HCT116 (cell line): ENCODE measurements around the gene CDK5RAP1. TPM values are rescaled to one million over a fixed set of nuclear protein-coding genes. Genes with fewer than 3 reads are reported as not detected.

Experiments
- ATAC-seq: fragments of 200-7000 bp; cut with Tn5 transposase; 2 replicates; pipeline ENCODE4 v1.9.1; 2020; ENCODE audit warnings: mild to moderate bottlenecking, moderate library complexity
- BruUV-seq: library from RNA; stranded (reverse); fragments of 400-500 nt; replicated peaks from 2 replicates; lab custom pipeline; 2021; lab: Mats Ljungman, UMichigan
- CTCF ChIA-PET: fragments of 300-600 bp; sonication (Branson Sonifier 250); formaldehyde crosslinking; loops from one replicate; lab custom pipeline; 2021; ENCODE audit warnings: antibody characterized with exemption; lab: Charles Lee
- POLR2A ChIA-PET: fragments of 300-600, 350-600 bp; sonication (Branson Sonifier 250); formaldehyde crosslinking; loops from one replicate; lab custom pipeline; 2021; ENCODE audit warnings: antibody characterized with exemption; lab: Charles Lee
- RAD21 ChIA-PET, 2 experiments: fragments of 300-600 bp; sonication (Branson Sonifier 250); formaldehyde crosslinking; loops; one replicate each; lab custom pipeline; 2023; ENCODE audit warnings: low total read pairs in 2 of 2; ENCODE audit not compliant: uncharacterized antibody in 2 of 2, unreplicated experiment in 2 of 2, low non-redundant PET in 1 of 2; lab: Charles Lee
- DNase-seq: peaks from one replicate; pipeline ENCODE4 v3.0.0-alpha.2; 2010; ENCODE audit warnings: low read depth, low spot score
- H2AFZ ChIP-seq: fragments of 200-600 bp; shearing (Covaris generic), sonication (generic); 2 replicates; pipeline ENCODE4 v1.6.1; 2017; ENCODE audit warnings: low read depth, mixed run types, mixed read lengths, antibody characterized with exemption, low read length; ENCODE audit not compliant: poor library complexity, severe bottlenecking
- H3K27ac ChIP-seq: 2 replicates; pipeline ENCODE4 v1.5.1; 2012; ENCODE audit warnings: low read depth, low read length
- H3K27me3 ChIP-seq: fragments of 200-600 bp; sonication (generic); 2 replicates; pipeline ENCODE4 v1.6.1; 2016; ENCODE audit warnings: mixed run types, low read length, mixed read lengths; ENCODE audit not compliant: insufficient read depth
- H3K36me3 ChIP-seq, 2 experiments: fragments of 200-500 bp in 1 of 2; fragments of 200-600 bp in 1 of 2; sonication (Bioruptor generic) in 1 of 2; sonication (generic) in 1 of 2; 2 replicates each; pipeline versions ENCODE4 v1.5.1 to v1.6.1; 2014 to 2016; ENCODE audit warnings: low read length in 2 of 2, inconsistent platforms in 1 of 2, mixed read lengths in 1 of 2, mixed run types in 1 of 2; ENCODE audit not compliant: insufficient read depth in 2 of 2, control insufficient read depth in 1 of 2
- H3K4me1 ChIP-seq, 2 experiments: fragments of 200-600 bp in 1 of 2; sonication (generic) in 1 of 2; 2 replicates each; pipeline versions ENCODE4 v1.5.1 to v1.6.1; 2012 to 2017; ENCODE audit warnings: low read length in 2 of 2, inconsistent platforms in 1 of 2, mild to moderate bottlenecking in 1 of 2, mixed read lengths in 1 of 2, mixed run types in 1 of 2, moderate library complexity in 1 of 2; ENCODE audit not compliant: insufficient read depth in 2 of 2, control insufficient read depth in 1 of 2
- H3K4me2 ChIP-seq: fragments of 200-600 bp; sonication (generic); 2 replicates; pipeline ENCODE4 v1.6.1; 2017; ENCODE audit warnings: mixed run types, low read length, mixed read lengths
- H3K4me3 ChIP-seq, 2 experiments: fragments of 200-600 bp in 1 of 2; sonication (generic) in 1 of 2; replicated peaks in 1 of 2; 2 replicates each; pipeline ENCODE4 v1.5.1; 2011 to 2016; ENCODE audit warnings: low read length in 2 of 2, control low read depth in 1 of 2, low read depth in 1 of 2, mild to moderate bottlenecking in 1 of 2, mixed read lengths in 1 of 2, mixed run types in 1 of 2
- H3K79me2 ChIP-seq: fragments of 200-600 bp; sonication (generic); 2 replicates; pipeline ENCODE4 v1.6.1; 2017; ENCODE audit warnings: mild to moderate bottlenecking, mixed run types, low read length, moderate library complexity, mixed read lengths; ENCODE audit not compliant: insufficient read depth
- H3K9ac ChIP-seq: fragments of 200-600 bp; sonication (generic); 2 replicates; pipeline ENCODE4 v1.6.1; 2016; ENCODE audit warnings: low read length, mixed read lengths
- H3K9me2 ChIP-seq: fragments of 200-600 bp; sonication (generic), shearing (Covaris generic); 2 replicates; pipeline ENCODE4 v1.6.1; 2017; ENCODE audit warnings: mixed run types, mild to moderate bottlenecking, moderate library complexity; ENCODE audit not compliant: insufficient read depth
- H3K9me3 ChIP-seq, 2 experiments: fragments of 200-500 bp in 1 of 2; fragments of 200-600 bp in 1 of 2; sonication (Bioruptor generic) in 1 of 2; sonication (generic) in 1 of 2; 2 replicates each; pipeline ENCODE4 v1.6.1; 2014 to 2017; ENCODE audit warnings: low read length in 2 of 2, mixed read lengths in 2 of 2, inconsistent platforms in 1 of 2, low read depth in 1 of 2, mild to moderate bottlenecking in 1 of 2, mixed run types in 1 of 2, moderate library complexity in 1 of 2; ENCODE audit not compliant: control insufficient read depth in 1 of 2, insufficient read depth in 1 of 2
- H4K20me1 ChIP-seq: fragments of 200-600 bp; sonication (generic), shearing (Covaris generic); 2 replicates; pipeline ENCODE4 v1.6.1; 2017; ENCODE audit warnings: mixed run types, mild to moderate bottlenecking, moderate library complexity; ENCODE audit not compliant: insufficient read depth
- CBX3 ChIP-seq: IDR thresholded peaks from 2 replicates; pipeline ENCODE4 v1.6.1; 2012; ENCODE audit warnings: low read depth
- CEBPB ChIP-seq: IDR thresholded peaks from 2 replicates; pipeline ENCODE4 v1.6.1; 2012; ENCODE audit warnings: low read depth
- CTCF ChIP-seq, 3 experiments: fragments of 200-600 bp in 1 of 3; sonication (generic) in 1 of 3; IDR thresholded peaks in 2 of 3; conservative IDR thresholded peaks in 1 of 3; 2 replicates each; pipeline ENCODE4 v1.5.1; 2012 to 2017; ENCODE audit warnings: low read depth in 2 of 3, low read length in 2 of 3, antibody characterized with exemption in 1 of 3, borderline replicate concordance in 1 of 3, control low read depth in 1 of 3, mild to moderate bottlenecking in 1 of 3, mixed read lengths in 1 of 3, mixed run types in 1 of 3, moderate library complexity in 1 of 3; ENCODE audit not compliant: insufficient read depth in 1 of 3
- EZH2phosphoT487 ChIP-seq: fragments of 200-600 bp; IDR thresholded peaks from 2 replicates; pipeline ENCODE4 v1.6.1; 2018; ENCODE audit warnings: antibody characterized with exemption, borderline replicate concordance
- FOSL1 ChIP-seq: IDR thresholded peaks from 2 replicates; pipeline ENCODE4 v1.6.1; 2012; ENCODE audit warnings: low read depth
- MAX ChIP-seq: IDR thresholded peaks from 2 replicates; pipeline ENCODE4 v1.6.1; 2012
- RAD21 ChIP-seq: IDR thresholded peaks from 2 replicates; pipeline ENCODE4 v1.6.1; 2012; ENCODE audit warnings: low read depth, mild to moderate bottlenecking
- REST ChIP-seq: IDR thresholded peaks from 2 replicates; pipeline ENCODE4 v1.6.1; 2012; ENCODE audit warnings: low read depth
- SIN3A ChIP-seq: IDR thresholded peaks from 2 replicates; pipeline ENCODE4 v1.6.1; 2012; ENCODE audit warnings: low read depth
- SP1 ChIP-seq: IDR thresholded peaks from 2 replicates; pipeline ENCODE4 v1.6.1; 2012; ENCODE audit warnings: low read depth
- SRF ChIP-seq: IDR thresholded peaks from 2 replicates; pipeline ENCODE4 v1.6.1; 2012; ENCODE audit warnings: low read depth
- TCF7L2 ChIP-seq: IDR thresholded peaks from 2 replicates; pipeline ENCODE4 v1.7.0; 2011; ENCODE audit warnings: borderline replicate concordance, inconsistent platforms; ENCODE audit not compliant: insufficient read depth, insufficient read length; ENCODE audit errors: extremely low read depth
- ZFX ChIP-seq: fragments of 450-650 bp; IDR thresholded peaks from 2 replicates; pipeline ENCODE4 v1.6.1; 2017
- ZNF274 ChIP-seq: fragments of 200-500 bp; sonication (Bioruptor generic); IDR thresholded peaks from 2 replicates; pipeline ENCODE4 v1.6.1; 2014; ENCODE audit warnings: mild to moderate bottlenecking, low read depth, low read length, inconsistent platforms
- intact Hi-C: fragments of 100-400 bp; cut with micrococcal nuclease; formaldehyde crosslinking; loops from 2 replicates; pipeline ENCODE4 v1.10.0; 2022
- total RNA-seq: library from RNA; stranded (reverse); gene quantifications from one replicate; pipeline ENCODE4 v1.2.1, GENCODE V29; 2021; ENCODE audit not compliant: unreplicated experiment

CDK5RAP1 gene
- total RNA-seq, 1 experiment from 2014 or later: 41.4 TPM

GRCh38 chr20:33433465-33434234, 32.3 kb upstream of the CDK5RAP1 start (continued):
- no peak for TF ChIP-seq CTCF (IDR thresholded peaks at IDR 0.05 in 2 of 3, conservative IDR thresholded peaks at IDR 0.05 in 1 of 3; ENCODE audit: borderline replicate concordance in 1 of 3, insufficient read depth in 1 of 3, low read depth in 2 of 3, low read length in 2 of 3)

- TF ChIP-seq SIN3A (no peak), CBX3 (no peak), CTCF (IDR thresholded peaks at IDR 0.05 in 2 of 3, conservative IDR thresholded peaks at IDR 0.05 in 1 of 3; ENCODE audit: borderline replicate concordance in 1 of 3, insufficient read depth in 1 of 3, low read depth in 2 of 3, low read length in 2 of 3) (no peak), FOSL1 (no peak), SRF (no peak), REST (no peak), RAD21 (no peak), SP1 (no peak), EZH2phosphoT487 (no peak), ZNF274 (no peak), ZFX (no peak), MAX (no peak), TCF7L2 (no peak), CEBPB (no peak)
- CTCF ChIA-PET: interaction anchor here (1.8 kb wide), 1 partner anchor 13 kb away, joined by 5 read pairs; no protein-coding TSS in a partner anchor
- Histone ChIP-seq H3K9me3 (no peaks in the 10 kb centered on the region), H3K79me2 (no peaks in the 10 kb centered on the region), H3K4me1 (peaks cover 9% of the 10 kb centered on the region in 2 experiments; a peak in 3 of 4 replicates), H3K9me2 (no peaks in the 10 kb centered on the region), H3K36me3 (no peaks in the 10 kb centered on the region), H3K4me2 (no peak overlapping the region), H3K27ac (no peak overlapping the region), H3K4me3 (no peak overlapping the region), H3K9ac (no peak overlapping the region), H4K20me1 (no peaks in the 10 kb centered on the region), H2AFZ (no peak overlapping the region), H3K27me3 (no peaks in the 10 kb centered on the region)
- no peak for DNase-seq
- POLR2A ChIA-PET: no interaction called here
- intact Hi-C loops: no loop called here
- no TSS peak for BruUV-seq
- no peak for ATAC-seq
- RAD21 ChIA-PET: no interaction called here
These were observed 30.6 kb upstream of the CDK5RAP1 start for GRCh38 chr20:33431797-33432381.
